ENCODE data around the gene INSRR. TPM values are rescaled to one million over a fixed set of nuclear protein-coding genes. Genes with fewer than 3 reads are reported as not detected.

INSRR gene
- total RNA-seq, 4 donors from 2014 or later, result under 0.01 TPM; not detected in 3

DNA sequence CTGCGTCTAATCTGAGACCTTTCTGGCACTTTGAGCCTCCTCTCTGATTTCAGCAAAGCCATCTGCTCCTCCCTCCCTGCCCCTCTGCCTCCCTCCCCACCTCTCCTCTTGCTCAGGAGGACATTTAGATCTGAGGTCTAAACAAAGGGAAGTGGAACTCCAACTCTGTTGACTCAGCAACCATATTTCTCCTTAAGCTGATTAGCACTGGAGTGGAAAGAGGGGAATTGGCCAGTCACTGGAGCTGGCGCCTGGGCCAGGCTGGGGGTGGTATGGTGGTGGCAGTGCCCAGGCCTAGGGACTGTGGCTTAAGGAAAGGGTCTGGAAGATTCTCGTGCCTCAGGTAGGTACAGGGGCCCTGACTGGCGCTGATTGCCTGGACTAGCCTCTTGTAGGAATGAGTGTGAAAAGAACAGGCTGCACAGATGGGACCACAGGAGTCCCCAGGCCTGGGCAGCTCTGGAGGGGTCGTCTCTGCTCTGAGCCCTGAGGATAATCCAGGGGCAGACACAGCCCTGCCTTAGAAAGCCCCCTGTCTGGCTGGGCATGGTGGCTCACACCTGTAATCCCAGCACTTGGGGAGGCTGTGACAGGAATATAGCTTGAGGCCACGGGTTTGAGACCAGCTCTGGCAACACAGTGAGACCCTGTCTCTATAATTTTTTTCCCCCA is 54.2 kb downstream of the INSRR start:
- Histone ChIP-seq H3K9me3 (no peaks in the 10 kb centered on the region), H3K4me3 (no peak overlapping the region), H3K27ac (no peak overlapping the region), H3K36me3 (peaks cover 4 to 32% of the 10 kb centered on the region in 2 donors), H3K27me3 (no peaks in the 10 kb centered on the region), H3K4me1 (peaks cover 0 to 42% (median 17%) of the 10 kb centered on the region in 3 donors)
- TF ChIP-seq EP300 (IDR thresholded peaks at IDR 0.05) (no peak), POLR2A (IDR thresholded peaks at IDR 0.05) (no peak), POLR2AphosphoS5 (IDR thresholded peaks at IDR 0.05) (no peak)
- TF ChIP-seq, protein P1, sequence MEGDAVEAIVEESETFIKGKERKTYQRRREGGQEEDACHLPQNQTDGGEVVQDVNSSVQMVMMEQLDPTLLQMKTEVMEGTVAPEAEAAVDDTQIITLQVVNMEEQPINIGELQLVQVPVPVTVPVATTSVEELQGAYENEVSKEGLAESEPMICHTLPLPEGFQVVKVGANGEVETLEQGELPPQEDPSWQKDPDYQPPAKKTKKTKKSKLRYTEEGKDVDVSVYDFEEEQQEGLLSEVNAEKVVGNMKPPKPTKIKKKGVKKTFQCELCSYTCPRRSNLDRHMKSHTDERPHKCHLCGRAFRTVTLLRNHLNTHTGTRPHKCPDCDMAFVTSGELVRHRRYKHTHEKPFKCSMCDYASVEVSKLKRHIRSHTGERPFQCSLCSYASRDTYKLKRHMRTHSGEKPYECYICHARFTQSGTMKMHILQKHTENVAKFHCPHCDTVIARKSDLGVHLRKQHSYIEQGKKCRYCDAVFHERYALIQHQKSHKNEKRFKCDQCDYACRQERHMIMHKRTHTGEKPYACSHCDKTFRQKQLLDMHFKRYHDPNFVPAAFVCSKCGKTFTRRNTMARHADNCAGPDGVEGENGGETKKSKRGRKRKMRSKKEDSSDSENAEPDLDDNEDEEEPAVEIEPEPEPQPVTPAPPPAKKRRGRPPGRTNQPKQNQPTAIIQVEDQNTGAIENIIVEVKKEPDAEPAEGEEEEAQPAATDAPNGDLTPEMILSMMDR (IDR thresholded peaks at IDR 0.05), result no peak
- ATAC-seq, result no peak
- 51% methylated on average over 4 of the region's 6 CpGs; no CpG with 5 or more reads in 1 of the 2 donors for WGBS, 2 donors (ENCODE audit: low coverage in 1 of 2)

DNA sequence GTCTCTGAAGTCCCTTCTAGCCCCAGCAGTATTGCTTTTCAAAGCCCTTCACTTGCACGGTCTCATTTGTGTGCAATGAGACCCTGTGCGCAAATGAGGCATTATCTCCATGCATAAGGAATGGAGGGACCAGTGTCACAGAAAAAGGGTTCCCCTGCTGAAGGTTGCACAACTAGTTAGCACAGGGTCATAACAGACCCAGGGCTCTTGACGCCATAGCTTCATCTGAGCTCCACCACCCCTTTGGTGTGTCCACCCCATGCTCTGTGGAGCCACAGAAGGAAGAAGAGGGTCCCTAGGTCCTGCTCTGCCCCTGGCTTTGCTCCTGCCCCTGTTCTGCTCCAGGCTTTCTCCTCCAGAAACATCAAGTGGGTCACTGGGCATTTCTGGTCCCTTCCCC is 54.9 kb downstream of the INSRR start:
- no peak overlapping the region for H3K27ac ChIP-seq
- WGBS, 2 donors (ENCODE audit: low coverage in 1 of 2), result 95% methylated on average over 2 of the region's 3 CpGs; no CpG with 5 or more reads in 1 of the 2 donors
- TF ChIP-seq, protein P1 (IDR thresholded peaks at IDR 0.05), result no peak
- TF ChIP-seq POLR2AphosphoS5 (IDR thresholded peaks at IDR 0.05), result no peak
- TF ChIP-seq POLR2A (IDR thresholded peaks at IDR 0.05), result no peak
- no peak for TF ChIP-seq EP300 (IDR thresholded peaks at IDR 0.05)

DNA sequence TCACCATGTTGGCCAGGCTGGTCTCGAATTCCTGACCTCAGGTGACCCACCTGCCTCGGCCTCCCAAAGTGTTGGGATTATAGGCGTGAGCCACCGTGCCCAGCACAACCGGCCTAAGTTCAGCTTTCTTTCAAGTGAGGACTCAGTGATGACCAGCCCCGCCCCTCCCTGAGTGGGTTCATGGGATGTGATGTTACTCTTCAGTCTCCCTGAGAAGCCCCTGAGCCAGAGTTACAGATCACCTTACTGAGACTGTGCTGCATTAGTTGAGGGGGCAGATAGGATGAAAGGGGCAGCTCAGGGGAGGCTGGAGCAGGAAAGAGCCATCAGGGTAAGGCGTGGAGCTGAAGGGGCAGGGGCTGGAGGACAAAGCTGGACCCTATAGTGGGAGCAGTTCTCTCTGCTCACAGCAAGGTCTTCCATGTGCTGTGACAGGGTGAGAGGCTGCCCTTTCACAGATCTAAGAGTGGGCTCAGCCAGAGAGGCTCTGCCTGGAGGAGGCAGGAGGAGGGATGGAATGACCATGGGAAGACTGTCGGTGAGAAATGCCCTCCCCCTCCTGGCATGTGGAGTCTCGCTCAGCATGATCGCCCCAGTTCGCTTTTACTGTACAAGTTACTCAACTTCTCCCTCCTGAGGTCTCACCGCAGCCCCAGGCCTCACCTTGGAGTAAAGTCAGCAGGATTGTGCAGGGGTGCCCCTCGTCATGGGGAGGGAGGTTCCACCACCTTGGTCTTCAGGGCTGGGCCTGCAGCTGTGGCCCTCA is 55.6 kb downstream of the INSRR start:
- Histone ChIP-seq H3K4me3 (no peak overlapping the region), H3K27me3 (no peaks in the 10 kb centered on the region), H3K27ac (no peak overlapping the region), H3K4me1 (peaks cover 0 to 42% (median 17%) of the 10 kb centered on the region in 3 donors), H3K36me3 (peaks cover 4 to 46% of the 10 kb centered on the region in 2 donors), H3K9me3 (no peaks in the 10 kb centered on the region)
- ATAC-seq, result no peak
- 80% methylated on average over 2 of the region's 13 CpGs; no CpG with 5 or more reads in 1 of the 2 donors for WGBS, 2 donors (ENCODE audit: low coverage in 1 of 2)
- TF ChIP-seq POLR2AphosphoS5 (IDR thresholded peaks at IDR 0.05), result no peak
- no peak for TF ChIP-seq EP300 (IDR thresholded peaks at IDR 0.05)
- no peak for TF ChIP-seq POLR2A (IDR thresholded peaks at IDR 0.05)
- TF ChIP-seq, protein P1 (IDR thresholded peaks at IDR 0.05), result no peak

More for the DNA sequence above, 54.9 kb downstream of the INSRR start:
- no peaks in the 10 kb centered on the region for H3K9me3 ChIP-seq
- H3K36me3 ChIP-seq, result peaks cover 4 to 38% of the 10 kb centered on the region in 2 donors
- H3K4me3 ChIP-seq, result no peak overlapping the region
- no peak for ATAC-seq
- H3K27me3 ChIP-seq, result no peaks in the 10 kb centered on the region
- peaks cover 0 to 42% (median 17%) of the 10 kb centered on the region in 3 donors for H3K4me1 ChIP-seq

DNA sequence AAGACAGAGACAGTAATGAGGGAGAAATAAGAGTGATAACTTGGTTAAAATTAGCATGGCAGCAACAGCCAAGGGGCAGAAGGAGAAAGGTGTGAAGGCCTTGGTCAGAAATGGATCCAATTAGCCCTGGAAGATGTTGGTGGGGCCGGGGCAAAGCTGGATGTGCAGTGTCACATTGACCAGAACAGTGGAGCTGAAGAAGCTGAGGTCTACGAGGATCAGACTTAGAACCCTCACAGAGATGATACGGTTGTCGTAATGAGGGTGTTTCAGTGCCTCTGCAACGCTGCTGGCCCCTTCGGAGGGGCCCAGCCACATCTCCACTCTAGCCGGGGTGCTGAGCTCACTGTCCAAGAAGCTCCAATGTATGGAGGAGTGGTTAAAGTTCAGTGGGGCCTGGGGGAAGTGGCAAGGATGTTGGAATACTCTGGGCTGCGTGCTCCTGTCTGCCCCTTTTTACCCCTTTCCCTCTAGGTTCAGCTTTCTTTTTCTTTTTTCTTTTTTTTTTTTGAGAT is 56.4 kb downstream of the INSRR start:
- Histone ChIP-seq H3K4me1 (peaks cover 0 to 42% (median 17%) of the 10 kb centered on the region in 3 donors), H3K36me3 (peaks cover 4 to 54% of the 10 kb centered on the region in 2 donors), H3K9me3 (no peaks in the 10 kb centered on the region), H3K4me3 (no peak overlapping the region), H3K27ac (no peak overlapping the region), H3K27me3 (no peaks in the 10 kb centered on the region)
- TF ChIP-seq POLR2AphosphoS5 (IDR thresholded peaks at IDR 0.05) (no peak), POLR2A (IDR thresholded peaks at IDR 0.05) (no peak), EP300 (IDR thresholded peaks at IDR 0.05) (no peak)
- TF ChIP-seq, protein P1 (IDR thresholded peaks at IDR 0.05), result no peak
- 74 to 91% methylated on average over 3 to 8 of the region's 8 CpGs for WGBS, 2 donors (ENCODE audit: low coverage in 1 of 2)
- ATAC-seq, result no peak

Measured in gastroesophageal sphincter (tissue), 4 donors.